Choroid plexus epithelial cell (primary cell): ENCODE results near the gene TBL3.

Experiments
- DNase-seq: peaks from one replicate; pipeline ENCODE4 v3.0.0-alpha.2; 2010; ENCODE audit warnings: low read depth
- H3K4me3 ChIP-seq: 2 replicates; pipeline ENCODE4 v1.5.1; 2011; ENCODE audit warnings: low read depth, mild to moderate bottlenecking, control low read depth, low read length, moderate library complexity
- TF ChIP-seq, protein P1 (sequence below): conservative IDR thresholded peaks from 2 replicates; pipeline ENCODE4 v1.5.1; 2011; ENCODE audit warnings: low read depth, mild to moderate bottlenecking, control low read depth, inconsistent platforms, low read length, moderate library complexity

The TBL3 gene

DNA sequence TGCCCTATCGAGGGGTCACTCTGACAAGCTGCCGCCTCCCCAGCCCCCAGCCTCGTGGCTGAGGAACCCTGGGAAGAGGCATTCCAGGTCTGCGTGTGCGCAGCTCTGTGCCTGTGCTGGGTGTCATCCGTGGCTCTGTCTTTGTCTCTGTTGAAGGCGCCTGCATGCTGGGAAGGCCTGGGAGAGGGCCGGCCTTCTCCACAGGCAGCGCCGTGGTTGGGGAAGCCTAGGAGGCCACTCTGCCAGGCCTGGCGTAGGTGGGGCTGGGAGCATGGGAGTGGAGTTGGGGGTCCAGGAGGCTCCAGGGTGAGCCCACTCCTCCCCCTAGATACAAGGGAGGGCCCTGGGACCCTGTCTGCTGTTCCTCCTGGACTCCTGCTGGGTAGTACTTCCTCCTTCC, 58.2 kb downstream of the TBL3 start:
- H3K4me3 ChIP-seq, result no peak overlapping the region
- DNase-seq, result no peak
- TF ChIP-seq, protein P1, sequence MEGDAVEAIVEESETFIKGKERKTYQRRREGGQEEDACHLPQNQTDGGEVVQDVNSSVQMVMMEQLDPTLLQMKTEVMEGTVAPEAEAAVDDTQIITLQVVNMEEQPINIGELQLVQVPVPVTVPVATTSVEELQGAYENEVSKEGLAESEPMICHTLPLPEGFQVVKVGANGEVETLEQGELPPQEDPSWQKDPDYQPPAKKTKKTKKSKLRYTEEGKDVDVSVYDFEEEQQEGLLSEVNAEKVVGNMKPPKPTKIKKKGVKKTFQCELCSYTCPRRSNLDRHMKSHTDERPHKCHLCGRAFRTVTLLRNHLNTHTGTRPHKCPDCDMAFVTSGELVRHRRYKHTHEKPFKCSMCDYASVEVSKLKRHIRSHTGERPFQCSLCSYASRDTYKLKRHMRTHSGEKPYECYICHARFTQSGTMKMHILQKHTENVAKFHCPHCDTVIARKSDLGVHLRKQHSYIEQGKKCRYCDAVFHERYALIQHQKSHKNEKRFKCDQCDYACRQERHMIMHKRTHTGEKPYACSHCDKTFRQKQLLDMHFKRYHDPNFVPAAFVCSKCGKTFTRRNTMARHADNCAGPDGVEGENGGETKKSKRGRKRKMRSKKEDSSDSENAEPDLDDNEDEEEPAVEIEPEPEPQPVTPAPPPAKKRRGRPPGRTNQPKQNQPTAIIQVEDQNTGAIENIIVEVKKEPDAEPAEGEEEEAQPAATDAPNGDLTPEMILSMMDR, result no peak

DNA sequence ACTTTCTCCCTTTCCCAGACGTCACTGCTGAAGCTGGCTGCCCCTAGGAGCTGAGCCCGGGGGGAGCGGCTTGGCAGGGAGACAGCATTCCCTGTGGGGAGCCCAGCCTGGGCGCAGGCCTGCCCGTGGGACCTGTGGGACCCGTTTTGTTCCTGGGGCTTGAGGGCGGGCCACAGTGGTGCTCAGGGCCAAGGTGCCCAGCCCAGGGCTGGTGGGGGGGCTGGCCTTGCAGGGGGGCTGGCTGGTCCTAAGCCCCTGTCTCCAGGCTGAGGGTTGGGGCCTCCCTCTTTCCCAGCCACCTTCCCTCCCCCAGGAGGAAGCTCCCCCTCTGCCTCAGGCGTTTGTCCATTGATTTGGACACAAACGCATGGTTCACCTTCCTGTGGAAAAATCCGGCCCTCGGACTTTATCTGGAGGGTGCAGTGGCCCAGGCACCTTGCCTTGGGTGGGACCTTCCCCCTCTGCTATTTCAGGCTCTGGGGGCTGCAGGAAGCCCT, 59.3 kb downstream of the TBL3 start:
- no peak overlapping the region for H3K4me3 ChIP-seq
- TF ChIP-seq, protein P1, result no peak
- no peak for DNase-seq
